OCI-LY7 (cell line): ENCODE data around the gene JAK1.

Experiments used
- EZH2phosphoT487 ChIP-seq: fragments of 200-600 bp; sonication (generic); IDR thresholded peaks from 2 replicates; pipeline ENCODE4 v1.6.1; 2018; ENCODE audit warnings: low read depth, borderline replicate concordance, mild to moderate bottlenecking, mixed run types, antibody characterized with exemption, low read length, moderate library complexity, mixed read lengths
- TF ChIP-seq, protein P1 (sequence below): fragments of 200-600 bp; sonication (generic); conservative IDR thresholded peaks from 2 replicates; pipeline ENCODE4 v1.5.1; 2014; ENCODE audit warnings: mild to moderate bottlenecking, antibody characterized with exemption, low read length, moderate library complexity, mixed read lengths

DNA sequence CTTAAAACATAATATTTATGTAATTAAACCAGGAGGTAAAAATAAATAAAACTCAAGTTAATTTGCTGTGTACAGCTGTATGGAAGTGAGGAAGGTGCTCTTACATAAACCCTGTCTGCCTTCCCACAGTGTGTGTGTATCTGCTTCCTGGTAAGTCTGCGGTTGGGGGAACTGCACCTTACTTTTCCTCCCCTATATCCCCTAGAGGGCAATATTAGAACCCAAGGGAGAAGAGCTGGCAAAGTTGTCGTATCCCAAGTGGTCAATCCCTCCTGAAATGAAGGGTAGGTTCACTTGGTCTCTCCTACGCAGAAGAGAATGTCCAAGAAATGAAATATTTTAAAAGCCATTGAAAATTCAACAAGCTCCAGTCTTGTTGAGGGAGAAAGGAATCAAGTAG lies 17.8 kb upstream of the JAK1 start:
- TF ChIP-seq, protein P1, sequence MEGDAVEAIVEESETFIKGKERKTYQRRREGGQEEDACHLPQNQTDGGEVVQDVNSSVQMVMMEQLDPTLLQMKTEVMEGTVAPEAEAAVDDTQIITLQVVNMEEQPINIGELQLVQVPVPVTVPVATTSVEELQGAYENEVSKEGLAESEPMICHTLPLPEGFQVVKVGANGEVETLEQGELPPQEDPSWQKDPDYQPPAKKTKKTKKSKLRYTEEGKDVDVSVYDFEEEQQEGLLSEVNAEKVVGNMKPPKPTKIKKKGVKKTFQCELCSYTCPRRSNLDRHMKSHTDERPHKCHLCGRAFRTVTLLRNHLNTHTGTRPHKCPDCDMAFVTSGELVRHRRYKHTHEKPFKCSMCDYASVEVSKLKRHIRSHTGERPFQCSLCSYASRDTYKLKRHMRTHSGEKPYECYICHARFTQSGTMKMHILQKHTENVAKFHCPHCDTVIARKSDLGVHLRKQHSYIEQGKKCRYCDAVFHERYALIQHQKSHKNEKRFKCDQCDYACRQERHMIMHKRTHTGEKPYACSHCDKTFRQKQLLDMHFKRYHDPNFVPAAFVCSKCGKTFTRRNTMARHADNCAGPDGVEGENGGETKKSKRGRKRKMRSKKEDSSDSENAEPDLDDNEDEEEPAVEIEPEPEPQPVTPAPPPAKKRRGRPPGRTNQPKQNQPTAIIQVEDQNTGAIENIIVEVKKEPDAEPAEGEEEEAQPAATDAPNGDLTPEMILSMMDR, result no peak
- no peak for TF ChIP-seq EZH2phosphoT487
